AG09309 (cell line): ENCODE results near the gene CAPN11.
"Not testable (repeated sequence)": the region's sequence is repeated elsewhere in the genome, so short reads cannot be mapped to it uniquely, and the experiment has no call there.

Source experiments
- DNase-seq: peaks from one replicate; pipeline ENCODE4 v3.0.0-alpha.2; 2010; ENCODE audit warnings: low read depth
- H3K4me3 ChIP-seq: 2 replicates; pipeline ENCODE4 v1.5.1; 2011; ENCODE audit warnings: mild to moderate bottlenecking, low read depth, low read length, moderate library complexity; ENCODE audit not compliant: control insufficient read depth
- TF ChIP-seq, protein P1 (sequence below): IDR thresholded peaks from 2 replicates; pipeline ENCODE4 v1.5.1; 2011; ENCODE audit warnings: mild to moderate bottlenecking, low read depth, low read length, inconsistent platforms; ENCODE audit not compliant: insufficient read depth, control insufficient read depth; ENCODE audit errors: missing control alignments

The CAPN11 gene

DNA sequence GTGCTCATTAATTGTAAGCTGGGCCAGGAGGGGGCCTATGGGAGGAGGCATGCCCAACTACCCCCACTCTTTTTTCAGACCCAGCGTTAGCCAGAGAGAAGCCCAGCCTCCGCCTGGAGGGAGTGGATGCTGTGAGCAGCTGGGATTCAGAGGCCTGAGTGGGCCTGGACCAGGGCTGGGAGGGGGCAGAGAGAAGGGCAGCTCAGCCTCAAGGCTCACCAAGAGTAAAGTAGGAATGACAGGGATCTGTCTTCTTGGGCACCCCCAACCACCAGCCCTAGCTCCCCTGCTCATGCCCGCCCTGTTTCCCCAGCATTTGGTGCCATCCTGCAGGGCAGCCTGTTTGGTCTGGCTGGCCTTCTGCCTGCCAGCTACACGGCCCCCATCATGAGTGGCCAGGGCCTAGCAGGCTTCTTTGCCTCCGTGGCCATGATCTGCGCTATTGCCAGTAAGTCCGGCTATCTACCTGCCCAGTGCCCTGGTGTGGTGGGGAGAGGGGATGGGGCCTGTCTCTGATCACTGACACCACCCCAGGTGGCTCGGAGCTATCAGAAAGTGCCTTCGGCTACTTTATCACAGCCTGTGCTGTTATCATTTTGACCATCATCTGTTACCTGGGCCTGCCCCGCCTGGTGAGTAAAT lies 71.5 kb downstream of the CAPN11 start:
- TF ChIP-seq, protein P1, sequence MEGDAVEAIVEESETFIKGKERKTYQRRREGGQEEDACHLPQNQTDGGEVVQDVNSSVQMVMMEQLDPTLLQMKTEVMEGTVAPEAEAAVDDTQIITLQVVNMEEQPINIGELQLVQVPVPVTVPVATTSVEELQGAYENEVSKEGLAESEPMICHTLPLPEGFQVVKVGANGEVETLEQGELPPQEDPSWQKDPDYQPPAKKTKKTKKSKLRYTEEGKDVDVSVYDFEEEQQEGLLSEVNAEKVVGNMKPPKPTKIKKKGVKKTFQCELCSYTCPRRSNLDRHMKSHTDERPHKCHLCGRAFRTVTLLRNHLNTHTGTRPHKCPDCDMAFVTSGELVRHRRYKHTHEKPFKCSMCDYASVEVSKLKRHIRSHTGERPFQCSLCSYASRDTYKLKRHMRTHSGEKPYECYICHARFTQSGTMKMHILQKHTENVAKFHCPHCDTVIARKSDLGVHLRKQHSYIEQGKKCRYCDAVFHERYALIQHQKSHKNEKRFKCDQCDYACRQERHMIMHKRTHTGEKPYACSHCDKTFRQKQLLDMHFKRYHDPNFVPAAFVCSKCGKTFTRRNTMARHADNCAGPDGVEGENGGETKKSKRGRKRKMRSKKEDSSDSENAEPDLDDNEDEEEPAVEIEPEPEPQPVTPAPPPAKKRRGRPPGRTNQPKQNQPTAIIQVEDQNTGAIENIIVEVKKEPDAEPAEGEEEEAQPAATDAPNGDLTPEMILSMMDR, result no peak
- no peak overlapping the region for H3K4me3 ChIP-seq
- no peak for DNase-seq

DNA sequence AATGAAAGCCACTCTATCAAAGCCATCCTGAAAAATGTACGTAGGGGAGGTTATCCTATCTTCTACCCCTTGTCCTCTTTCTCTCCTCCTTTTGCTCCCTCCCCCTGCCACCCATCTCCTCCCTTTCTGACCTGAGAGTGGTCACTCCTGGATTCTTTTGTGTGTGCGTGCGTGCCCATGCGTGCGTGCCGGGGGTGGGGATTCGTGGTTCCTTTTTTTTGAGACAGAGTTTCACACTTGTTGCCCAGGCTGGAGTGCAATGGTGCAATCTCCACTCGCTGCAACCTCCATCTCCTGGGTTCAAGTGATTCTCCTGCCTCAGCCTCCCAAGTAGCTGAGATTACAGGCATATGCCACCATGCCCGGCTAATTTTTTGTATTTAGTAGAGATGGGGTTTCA lies 72.8 kb downstream of the CAPN11 start:
- DNase-seq, H3K4me3 ChIP-seq: not testable (repeated sequence)

DNA sequence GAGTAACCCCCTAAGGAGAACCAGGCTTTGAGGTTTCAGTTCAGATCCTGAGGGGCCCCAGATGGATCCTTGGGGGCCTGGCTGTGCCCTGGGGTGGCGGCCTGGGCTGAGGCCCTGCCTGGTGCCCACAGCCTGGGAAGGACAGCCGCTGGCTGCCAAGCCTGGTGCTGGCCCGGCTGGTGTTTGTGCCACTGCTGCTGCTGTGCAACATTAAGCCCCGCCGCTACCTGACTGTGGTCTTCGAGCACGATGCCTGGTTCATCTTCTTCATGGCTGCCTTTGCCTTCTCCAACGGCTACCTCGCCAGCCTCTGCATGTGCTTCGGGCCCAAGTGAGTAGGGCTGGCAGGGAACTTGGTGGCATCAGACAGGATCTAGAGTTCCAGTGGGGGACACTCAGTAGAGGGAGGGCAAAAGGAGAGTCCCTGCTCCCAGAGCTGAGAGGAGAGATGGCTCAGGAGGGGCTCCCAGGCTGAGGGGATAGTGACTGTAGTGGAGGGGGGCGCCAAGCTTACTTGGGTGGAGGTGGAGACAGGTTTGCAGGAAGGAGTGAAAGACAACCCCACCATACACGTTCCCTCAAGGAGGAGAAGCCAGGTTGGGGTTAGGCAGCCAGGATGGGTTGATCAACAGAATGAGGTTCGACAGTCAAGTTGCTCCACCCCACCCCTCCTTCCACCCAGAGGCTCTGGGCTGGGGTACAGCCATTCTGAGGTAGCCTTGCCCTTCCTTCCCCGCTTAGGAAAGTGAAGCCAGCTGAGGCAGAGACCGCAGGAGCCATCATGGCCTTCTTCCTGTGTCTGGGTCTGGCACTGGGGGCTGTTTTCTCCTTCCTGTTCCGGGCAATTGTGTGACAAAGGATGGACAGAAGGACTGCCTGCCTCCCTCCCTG lies 74.3 kb downstream of the CAPN11 start:
- H3K4me3 ChIP-seq, result no peak overlapping the region
- TF ChIP-seq, protein P1, result no peak
- no peak for DNase-seq

DNA sequence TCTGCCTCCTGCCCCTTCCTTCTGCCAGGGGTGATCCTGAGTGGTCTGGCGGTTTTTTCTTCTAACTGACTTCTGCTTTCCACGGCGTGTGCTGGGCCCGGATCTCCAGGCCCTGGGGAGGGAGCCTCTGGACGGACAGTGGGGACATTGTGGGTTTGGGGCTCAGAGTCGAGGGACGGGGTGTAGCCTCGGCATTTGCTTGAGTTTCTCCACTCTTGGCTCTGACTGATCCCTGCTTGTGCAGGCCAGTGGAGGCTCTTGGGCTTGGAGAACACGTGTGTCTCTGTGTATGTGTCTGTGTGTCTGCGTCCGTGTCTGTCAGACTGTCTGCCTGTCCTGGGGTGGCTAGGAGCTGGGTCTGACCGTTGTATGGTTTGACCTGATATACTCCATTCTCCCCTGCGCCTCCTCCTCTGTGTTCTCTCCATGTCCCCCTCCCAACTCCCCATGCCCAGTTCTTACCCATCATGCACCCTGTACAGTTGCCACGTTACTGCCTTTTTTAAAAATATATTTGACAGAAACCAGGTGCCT lies 75.0 kb downstream of the CAPN11 start:
- TF ChIP-seq, protein P1, result no peak
- no peak overlapping the region for H3K4me3 ChIP-seq
- no peak for DNase-seq
